OCI-LY1 (cell line): ENCODE results near the gene SH2D5.

Experiments
- EZH2 ChIP-seq: fragments of 200-600 bp; sonication (generic), shearing (Covaris generic); IDR thresholded peaks from 2 replicates; pipeline ENCODE4 v1.8.0; 2017; ENCODE audit warnings: borderline replicate concordance, mixed run types, mild to moderate bottlenecking, antibody characterized with exemption, low read length, moderate library complexity, mixed read lengths
- TF ChIP-seq, protein P1 (sequence below): fragments of 200-600 bp; sonication (generic), shearing (Covaris generic); IDR thresholded peaks from 2 replicates; pipeline ENCODE4 v1.5.1; 2017; ENCODE audit warnings: mild to moderate bottlenecking, antibody characterized with exemption, low read length, moderate library complexity, mixed read lengths

DNA sequence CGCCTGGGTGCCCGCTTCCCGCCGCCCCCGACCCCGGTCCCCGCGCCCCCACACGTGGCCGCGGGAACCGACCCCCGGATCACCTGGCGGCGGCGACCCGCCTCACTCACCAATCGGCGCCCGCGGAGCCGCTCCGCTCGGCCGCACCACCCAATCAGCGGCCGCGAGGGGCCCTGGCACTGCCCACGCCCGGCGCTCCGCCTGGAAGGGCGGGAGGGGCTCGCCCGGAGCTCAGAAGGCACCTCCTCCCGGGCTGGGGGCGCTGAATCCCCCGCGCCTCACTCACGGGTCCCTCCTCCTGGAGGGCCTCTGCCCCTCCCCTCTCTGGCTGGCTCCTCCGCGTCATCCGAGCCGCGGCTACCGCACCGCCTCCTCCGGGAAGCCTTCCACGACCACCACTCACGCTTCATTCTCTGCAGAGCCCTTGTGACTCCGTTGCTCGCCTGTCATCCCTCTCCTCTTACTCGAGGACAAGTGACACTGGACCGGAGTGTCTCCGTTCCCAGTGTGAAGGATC, 374 bp downstream of the SH2D5 start:
- TF ChIP-seq, protein P1, sequence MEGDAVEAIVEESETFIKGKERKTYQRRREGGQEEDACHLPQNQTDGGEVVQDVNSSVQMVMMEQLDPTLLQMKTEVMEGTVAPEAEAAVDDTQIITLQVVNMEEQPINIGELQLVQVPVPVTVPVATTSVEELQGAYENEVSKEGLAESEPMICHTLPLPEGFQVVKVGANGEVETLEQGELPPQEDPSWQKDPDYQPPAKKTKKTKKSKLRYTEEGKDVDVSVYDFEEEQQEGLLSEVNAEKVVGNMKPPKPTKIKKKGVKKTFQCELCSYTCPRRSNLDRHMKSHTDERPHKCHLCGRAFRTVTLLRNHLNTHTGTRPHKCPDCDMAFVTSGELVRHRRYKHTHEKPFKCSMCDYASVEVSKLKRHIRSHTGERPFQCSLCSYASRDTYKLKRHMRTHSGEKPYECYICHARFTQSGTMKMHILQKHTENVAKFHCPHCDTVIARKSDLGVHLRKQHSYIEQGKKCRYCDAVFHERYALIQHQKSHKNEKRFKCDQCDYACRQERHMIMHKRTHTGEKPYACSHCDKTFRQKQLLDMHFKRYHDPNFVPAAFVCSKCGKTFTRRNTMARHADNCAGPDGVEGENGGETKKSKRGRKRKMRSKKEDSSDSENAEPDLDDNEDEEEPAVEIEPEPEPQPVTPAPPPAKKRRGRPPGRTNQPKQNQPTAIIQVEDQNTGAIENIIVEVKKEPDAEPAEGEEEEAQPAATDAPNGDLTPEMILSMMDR = no peak
- no peak for TF ChIP-seq EZH2
